Psoas muscle (tissue), 8 donors: ENCODE data around the gene SGPP1. TPM values are rescaled to one million over a fixed set of nuclear protein-coding genes. Genes with fewer than 3 reads are reported as not detected.
"Not testable (repeated sequence)": the region's sequence is repeated elsewhere in the genome, so short reads cannot be mapped to it uniquely, and the experiment has no call there.

ENCODE experiments used
- ATAC-seq, 4 donors: fragments of 200-7000 bp; cut with Tn5 transposase; one replicate each; pipeline ENCODE4 v1.9.1; 2020; ENCODE audit warnings: moderate library complexity in 3 of 4, mild to moderate bottlenecking in 2 of 4
- DNase-seq, 2 donors: peaks; one replicate each; pipeline ENCODE4 v3.0.0-alpha.2; 2020
- H3K27ac ChIP-seq: fragments of 200-600 bp; one replicate; pipeline ENCODE4 v1.8.0; 2022
- H3K27me3 ChIP-seq, 3 donors: fragments of 200-600 bp in 1 of 3; one replicate each; pipeline versions ENCODE4 v1.6.1 to v1.8.0; 2013 to 2022; ENCODE audit warnings: low read length in 2 of 3, mild to moderate bottlenecking in 2 of 3, moderate library complexity in 1 of 3; ENCODE audit not compliant: insufficient read depth in 3 of 3
- H3K36me3 ChIP-seq, 2 donors: fragments of 200-600 bp in 1 of 2; one replicate each; pipeline versions ENCODE4 v1.6.1 to v1.8.0; 2013 to 2022; ENCODE audit warnings: low read depth in 1 of 2, mild to moderate bottlenecking in 1 of 2, moderate library complexity in 1 of 2; ENCODE audit not compliant: insufficient read depth in 1 of 2
- H3K4me1 ChIP-seq: fragments of 200-600 bp; one replicate; pipeline ENCODE4 v1.8.0; 2022
- H3K4me3 ChIP-seq: fragments of 200-600 bp; one replicate; pipeline ENCODE4 v1.8.0; 2022; ENCODE audit warnings: mild to moderate bottlenecking
- H3K9me3 ChIP-seq: fragments of 200-600 bp; one replicate; pipeline ENCODE4 v1.8.0; 2022
- CTCF ChIP-seq: fragments of 200-600 bp; IDR thresholded peaks from one replicate; pipeline ENCODE4 v1.8.0; 2022; ENCODE audit warnings: antibody characterized with exemption
- whole genome bisulfite sequencing, 3 donors: extraction: QIAGEN DNeasy Blood & Tissue Kit; methylation state at CpG; one replicate each; pipeline versions ENCODE4 v1.1.6 to v1.1.7; 2013; 5-methylcytosine and 5-hydroxymethylcytosine counted together
- intact Hi-C, 2 donors: fragments of 100-400 bp; cut with DNase I; formaldehyde crosslinking; loops; one replicate each; pipeline versions ENCODE4 v1.11.0 to v1.14.2; 2022
- polyA plus RNA-seq, 3 donors: library from polyadenylated mRNA; stranded (reverse); fragments of 200-250 nt; gene quantifications; one replicate each; pipeline ENCODE4 v1.2.3, GENCODE V29; 2013
- total RNA-seq, 4 donors: library from RNA; stranded (reverse); fragmentation: NEBNext Ultra II Directional in 2 of 4; extraction: Animal tissue kit (Norgen Biotek cat#: 25700) in 2 of 4; gene quantifications; one replicate each; pipeline versions ENCODE4 v1.2.1 to v1.2.4, GENCODE V29; 2021 to 2023
- donor health status: healthy with polysubstance abuse.
- donor health status: DM: no; HTN: no; CAD: no; lungs with moderate emphysema.
- donor health status: Bipolar disorder and iron deficiency.
- donor health status: healthy.
- donor health status: DM: yes; HTN: yes; CAD: no.
- donor health status: DM: no; HTN: no; CAD: no.
- donor health status: DM: no; HTN: no; CAD: no.
- donor health status: DM: yes; HTN: yes; CAD: no.

Gene SGPP1
- total and polyA plus RNA-seq, 7 donors = 3.1 to 7.6 (median 4.7) TPM

GRCh38 chr14:63671987-63672386 is 55.9 kb downstream of the SGPP1 start:
- 82 to 87% (median 83%) methylated on average over 3 of the region's 3 CpGs for WGBS, 3 donors

GRCh38 chr14:63670692-63671091 is 57.2 kb downstream of the SGPP1 start:
- no peak for TF ChIP-seq CTCF
- H3K36me3 ChIP-seq = no peaks in the 10 kb centered on the region
- H3K27me3 ChIP-seq = no peaks in the 10 kb centered on the region
- no peaks in the 10 kb centered on the region for H3K4me1 ChIP-seq
- H3K9me3 ChIP-seq = no peaks in the 10 kb centered on the region
- no peak overlapping the region for H3K4me3 ChIP-seq
- intact Hi-C loops = no loop called here
- DNase-seq (no peak), ATAC-seq (no peak)
- H3K27ac ChIP-seq = no peak overlapping the region

More at GRCh38 chr14:63671987-63672386, 55.9 kb downstream of the SGPP1 start:
- H3K4me1 ChIP-seq = no peaks in the 10 kb centered on the region
- H3K4me3 ChIP-seq = no peak overlapping the region
- H3K27me3 ChIP-seq = no peaks in the 10 kb centered on the region
- no peak for ATAC-seq
- H3K9me3 ChIP-seq = no peaks in the 10 kb centered on the region
- DNase-seq = no peak
- H3K27ac ChIP-seq = no peak overlapping the region
- intact Hi-C loops = no loop called here
- TF ChIP-seq CTCF = no peak
- peaks cover 0 to 8% of the 10 kb centered on the region in 2 donors for H3K36me3 ChIP-seq

GRCh38 chr14:63666335-63666734 is 61.5 kb downstream of the SGPP1 start:
- Histone ChIP-seq H3K27me3 (no peaks in the 10 kb centered on the region), H3K4me1 (no peaks in the 10 kb centered on the region), H3K27ac (no peak overlapping the region), H3K36me3 (no peaks in the 10 kb centered on the region), H3K9me3 (no peaks in the 10 kb centered on the region), H3K4me3 (no peak overlapping the region)
- intact Hi-C loops = no loop called here
- DNase-seq = no peak
- 72 to 87% (median 79%) methylated on average over 1 of the region's 1 CpG for WGBS, 3 donors
- ATAC-seq = no peak
- no peak for TF ChIP-seq CTCF

GRCh38 chr14:63663428-63664341 is 64.2 kb downstream of the SGPP1 start:
- intact Hi-C loops = no loop called here
- Histone ChIP-seq H3K4me3 (no peak overlapping the region), H3K27ac (no peak overlapping the region), H3K27me3 (no peaks in the 10 kb centered on the region), H3K9me3 (no peaks in the 10 kb centered on the region), H3K36me3 (no peaks in the 10 kb centered on the region), H3K4me1 (no peaks in the 10 kb centered on the region)
- no peak for TF ChIP-seq CTCF
- ATAC-seq = no peak
- WGBS, 3 donors = 88 to 94% (median 92%) methylated on average over 12 of the region's 12 CpGs
- no peak for DNase-seq

- DNase-seq (no peak), ATAC-seq (no peak)
- TF ChIP-seq CTCF = no peak
- Histone ChIP-seq H3K4me1 (no peaks in the 10 kb centered on the region), H3K27ac (no peak overlapping the region), H3K9me3 (no peaks in the 10 kb centered on the region), H3K4me3 (no peak overlapping the region), H3K36me3 (no peaks in the 10 kb centered on the region), H3K27me3 (no peaks in the 10 kb centered on the region)
- 87 to 89% (median 88%) methylated on average over 8 of the region's 8 CpGs for WGBS, 3 donors
- intact Hi-C loops = no loop called here
These were observed 65.1 kb downstream of the SGPP1 start for GRCh38 chr14:63662776-63663175.

- 93 to 97% (median 94%) methylated on average over 10 of the region's 10 CpGs for WGBS, 3 donors
- H3K27me3 ChIP-seq, H3K9me3 ChIP-seq, H3K27ac ChIP-seq, DNase-seq, H3K36me3 ChIP-seq, H3K4me3 ChIP-seq, intact Hi-C loops, ATAC-seq, H3K4me1 ChIP-seq: not testable (repeated sequence)
These were observed 66.0 kb downstream of the SGPP1 start for GRCh38 chr14:63661881-63662280.
